ENCODE results near the gene BASP1.

- TF ChIP-seq CTCF (IDR thresholded peaks at IDR 0.05; ENCODE audit: poor library complexity) (no peak), EZH2phosphoT487 (IDR thresholded peaks at IDR 0.05; ENCODE audit: low read depth, severe bottlenecking, unreplicated experiment) (no peak)
Measured at GRCh38 chr5:17234374-17234773, 16.9 kb downstream of the BASP1 start.

Data from hepatocyte (in vitro differentiated cells).